ENCODE data around the gene RTF2.

RTF2 gene

GRCh38 chr20:56429502-56429901 lies 38.9 kb upstream of the RTF2 start:
- Mint-ChIP-seq H3K9me3 (peaks cover 0 to 2% of the 10 kb centered on the region in 2 donors), H3K27me3 (peaks cover 22 to 33% of the 10 kb centered on the region in 2 donors), H3K4me1 (peaks cover 17 to 31% of the 10 kb centered on the region in 2 donors), H3K4me3 (peak overlapping the region; percentile 34 to 49), H3K27ac (peak overlapping the region; percentile 28), H3K36me3 (no peaks in the 10 kb centered on the region)
- DNase-seq (no peak), ATAC-seq (replicated peaks) (peak; percentile 34 to 58)

DNA sequence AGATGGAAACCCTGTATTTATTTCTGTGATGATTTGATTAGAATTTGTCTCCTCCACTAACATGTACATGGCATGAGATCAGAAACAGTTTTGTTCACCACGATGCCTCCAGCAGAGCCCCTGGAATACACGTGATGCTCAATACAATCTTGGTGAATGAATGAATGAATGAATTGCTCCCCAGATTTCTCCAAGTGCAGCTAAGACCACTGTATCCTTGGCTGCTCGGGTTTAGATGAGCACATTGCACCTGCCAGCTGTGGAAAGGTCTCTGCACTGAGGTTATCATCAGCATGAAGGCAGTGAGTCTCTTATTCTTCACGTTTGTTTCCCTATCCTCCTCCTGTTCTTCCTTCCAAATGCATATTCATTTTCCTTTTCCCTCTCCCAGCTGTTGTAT lies 38.5 kb upstream of the RTF2 start:
- peak overlapping the region; percentile 34 to 49 for H3K4me3 Mint-ChIP-seq
- peaks cover 22 to 33% of the 10 kb centered on the region in 2 donors for H3K27me3 Mint-ChIP-seq
- peak in 1 of 2 donors; percentile 12 for ATAC-seq (replicated peaks)
- H3K36me3 Mint-ChIP-seq: peaks cover 0 to 2% of the 10 kb centered on the region in 2 donors
- H3K4me1 Mint-ChIP-seq: peaks cover 16 to 31% of the 10 kb centered on the region in 2 donors
- DNase-seq: no peak
- peaks cover 1 to 2% of the 10 kb centered on the region in 2 donors for H3K9me3 Mint-ChIP-seq
- H3K27ac Mint-ChIP-seq: peak overlapping the region; percentile 54

- H3K36me3 Mint-ChIP-seq: peaks cover 0 to 3% of the 10 kb centered on the region in 2 donors
- ATAC-seq (replicated peaks) (no peak), DNase-seq (no peak)
- peak overlapping the region; percentile 54 for H3K27ac Mint-ChIP-seq
- H3K27me3 Mint-ChIP-seq: peaks cover 22 to 33% of the 10 kb centered on the region in 2 donors
- H3K4me3 Mint-ChIP-seq: no peak overlapping the region
- peaks cover 18 to 31% of the 10 kb centered on the region in 2 donors for H3K4me1 Mint-ChIP-seq
- peaks cover 2 to 3% of the 10 kb centered on the region in 2 donors for H3K9me3 Mint-ChIP-seq
Observed at GRCh38 chr20:56430461-56430860, 38.0 kb upstream of the RTF2 start.

GRCh38 chr20:56430957-56431356 lies 37.5 kb upstream of the RTF2 start:
- peaks cover 0 to 3% of the 10 kb centered on the region in 2 donors for H3K36me3 Mint-ChIP-seq
- ATAC-seq (replicated peaks): no peak
- peaks cover 18 to 31% of the 10 kb centered on the region in 2 donors for H3K4me1 Mint-ChIP-seq
- H3K4me3 Mint-ChIP-seq: no peak overlapping the region
- H3K27ac Mint-ChIP-seq: no peak overlapping the region
- peaks cover 2 to 3% of the 10 kb centered on the region in 2 donors for H3K9me3 Mint-ChIP-seq
- no peak for DNase-seq
- peaks cover 20 to 30% of the 10 kb centered on the region in 2 donors for H3K27me3 Mint-ChIP-seq

DNA sequence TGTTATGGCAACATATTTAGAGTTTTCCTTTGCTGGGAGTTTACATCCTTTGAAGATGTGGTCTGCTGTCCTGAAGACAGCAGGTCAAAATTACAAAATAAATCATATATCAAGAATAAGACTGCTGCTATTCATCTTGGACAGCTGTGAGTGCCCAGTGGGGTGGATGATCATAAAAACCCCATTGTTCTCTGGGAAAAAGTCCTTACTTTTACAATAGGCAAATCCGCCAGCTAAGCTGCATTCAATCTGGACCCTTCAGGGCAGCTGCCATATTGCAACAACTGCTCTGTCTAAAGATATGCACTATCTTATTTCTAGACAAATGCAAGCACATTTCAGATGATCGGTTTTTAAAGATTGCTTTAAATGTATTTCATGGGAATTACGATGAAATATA lies 37.0 kb upstream of the RTF2 start:
- DNase-seq (no peak), ATAC-seq (replicated peaks) (no peak)
- Mint-ChIP-seq H3K4me3 (no peak overlapping the region), H3K4me1 (peaks cover 18 to 31% of the 10 kb centered on the region in 2 donors), H3K36me3 (peaks cover 0 to 3% of the 10 kb centered on the region in 2 donors), H3K9me3 (peaks cover 2 to 3% of the 10 kb centered on the region in 2 donors), H3K27me3 (peaks cover 18 to 25% of the 10 kb centered on the region in 2 donors), H3K27ac (no peak overlapping the region)

DNA sequence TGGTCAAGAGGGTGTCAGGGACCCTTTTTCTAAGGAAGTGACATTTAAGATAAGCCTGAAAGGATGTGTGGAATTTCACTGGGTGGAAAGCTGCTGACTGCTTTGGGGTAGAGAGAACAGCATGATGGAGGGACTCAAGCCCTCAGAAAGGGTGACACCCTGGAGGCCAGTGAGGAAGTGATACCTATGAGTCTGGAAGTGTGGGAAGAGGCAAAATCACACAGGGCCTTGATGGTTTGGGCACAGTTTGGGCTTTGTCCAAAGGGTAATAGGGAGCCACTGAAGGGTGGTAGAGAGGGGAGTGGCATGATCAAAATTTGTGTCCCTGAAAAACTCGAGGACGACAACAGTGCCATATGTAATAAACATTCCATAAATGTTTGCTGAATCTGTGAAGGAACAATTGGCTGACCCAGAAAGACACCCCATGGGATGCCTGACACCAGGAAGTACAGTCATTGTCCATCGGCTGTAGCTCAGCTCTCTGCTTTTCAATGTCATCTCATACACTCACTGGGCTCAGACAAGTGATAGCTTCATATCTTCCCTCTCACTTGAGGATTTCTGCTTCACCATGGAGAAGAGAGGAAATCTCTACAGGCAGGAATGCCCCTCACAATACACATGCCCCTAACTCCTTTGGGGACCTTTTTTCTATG lies 35.1 kb upstream of the RTF2 start:
- Mint-ChIP-seq H3K4me1 (peaks cover 16 to 24% of the 10 kb centered on the region in 2 donors), H3K27ac (no peak overlapping the region), H3K36me3 (peaks cover 0 to 3% of the 10 kb centered on the region in 2 donors), H3K9me3 (peaks cover 2 to 3% of the 10 kb centered on the region in 2 donors), H3K4me3 (no peak overlapping the region), H3K27me3 (peaks cover 15 to 18% of the 10 kb centered on the region in 2 donors)
- ATAC-seq (replicated peaks): no peak
- no peak for DNase-seq

DNA sequence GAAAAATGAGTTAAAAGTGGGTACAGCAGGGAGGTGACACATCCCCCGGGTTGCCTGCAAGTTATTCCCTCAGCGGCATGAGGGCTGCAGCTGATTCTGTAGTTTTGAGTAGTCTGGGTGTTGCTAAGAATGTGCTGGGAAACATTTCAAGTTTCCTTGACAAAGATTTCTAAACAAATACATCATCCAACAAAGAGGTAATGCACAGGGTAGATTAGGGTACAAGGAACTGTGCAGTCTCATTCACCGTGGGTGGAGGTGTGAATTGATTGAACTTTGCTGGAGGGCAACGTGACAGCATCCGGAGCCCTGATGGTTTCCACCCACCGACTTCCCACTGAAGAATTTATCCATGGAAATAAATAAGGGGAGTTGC lies 34.6 kb upstream of the RTF2 start:
- peaks cover 0 to 3% of the 10 kb centered on the region in 2 donors for H3K36me3 Mint-ChIP-seq
- H3K4me3 Mint-ChIP-seq: no peak overlapping the region
- ATAC-seq (replicated peaks): no peak

DNA sequence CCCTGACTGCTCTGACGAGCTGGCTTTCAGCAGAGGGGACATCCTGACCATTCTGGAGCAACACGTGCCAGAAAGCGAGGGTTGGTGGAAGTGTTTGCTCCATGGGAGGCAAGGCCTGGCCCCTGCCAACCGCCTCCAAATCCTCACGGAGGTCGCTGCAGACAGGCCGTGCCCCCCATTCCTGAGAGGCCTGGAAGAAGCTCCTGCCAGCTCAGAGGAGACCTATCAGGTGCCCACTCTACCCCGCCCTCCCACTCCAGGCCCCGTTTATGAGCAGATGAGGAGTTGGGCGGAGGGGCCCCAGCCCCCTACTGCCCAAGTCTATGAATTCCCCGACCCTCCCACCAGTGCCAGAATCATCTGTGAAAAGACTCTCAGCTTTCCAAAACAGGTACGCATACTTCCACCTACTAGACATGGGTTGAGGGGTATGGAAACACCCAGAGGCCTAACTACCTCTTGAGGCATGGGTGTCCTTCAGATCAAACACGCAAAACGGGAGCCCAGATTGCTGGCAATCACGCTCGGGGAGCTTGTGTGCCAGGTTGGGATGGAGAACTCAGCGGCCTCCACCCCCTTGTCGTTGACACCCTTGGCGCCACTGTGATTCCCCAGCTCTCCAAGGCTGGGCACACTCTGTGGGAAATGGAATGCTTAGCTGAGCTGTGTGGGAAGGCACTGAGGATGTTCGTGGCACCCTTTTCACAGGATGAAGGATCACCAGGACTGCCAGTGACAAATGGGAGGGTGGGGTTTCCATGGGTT lies 31.0 kb upstream of the RTF2 start:
- peaks cover 0 to 3% of the 10 kb centered on the region in 2 donors for H3K9me3 Mint-ChIP-seq
- no peak overlapping the region for H3K4me3 Mint-ChIP-seq
- DNase-seq (no peak), ATAC-seq (replicated peaks) (no peak)
- no peak overlapping the region for H3K27ac Mint-ChIP-seq
- peaks cover 16 to 21% of the 10 kb centered on the region in 2 donors for H3K4me1 Mint-ChIP-seq
- no peaks in the 10 kb centered on the region for H3K27me3 Mint-ChIP-seq
- peaks cover 0 to 3% of the 10 kb centered on the region in 2 donors for H3K36me3 Mint-ChIP-seq

More for the DNA sequence above, 34.6 kb upstream of the RTF2 start:
- peaks cover 2 to 3% of the 10 kb centered on the region in 2 donors for H3K9me3 Mint-ChIP-seq
- no peak for DNase-seq
- no peak overlapping the region for H3K27ac Mint-ChIP-seq
- peaks cover 14 to 18% of the 10 kb centered on the region in 2 donors for H3K27me3 Mint-ChIP-seq
- H3K4me1 Mint-ChIP-seq: peaks cover 16 to 19% of the 10 kb centered on the region in 2 donors

- H3K27ac Mint-ChIP-seq: no peak overlapping the region
- no peak for DNase-seq
- no peak for ATAC-seq (replicated peaks)
- peaks cover 0 to 7% of the 10 kb centered on the region in 2 donors for H3K36me3 Mint-ChIP-seq
- peaks cover 0 to 4% of the 10 kb centered on the region in 2 donors for H3K27me3 Mint-ChIP-seq
- H3K4me1 Mint-ChIP-seq: peaks cover 18 to 25% of the 10 kb centered on the region in 2 donors
- H3K9me3 Mint-ChIP-seq: peaks cover 0 to 3% of the 10 kb centered on the region in 2 donors
- H3K4me3 Mint-ChIP-seq: no peak overlapping the region
Observed at GRCh38 chr20:56438284-56438683, 30.1 kb upstream of the RTF2 start.

DNA sequence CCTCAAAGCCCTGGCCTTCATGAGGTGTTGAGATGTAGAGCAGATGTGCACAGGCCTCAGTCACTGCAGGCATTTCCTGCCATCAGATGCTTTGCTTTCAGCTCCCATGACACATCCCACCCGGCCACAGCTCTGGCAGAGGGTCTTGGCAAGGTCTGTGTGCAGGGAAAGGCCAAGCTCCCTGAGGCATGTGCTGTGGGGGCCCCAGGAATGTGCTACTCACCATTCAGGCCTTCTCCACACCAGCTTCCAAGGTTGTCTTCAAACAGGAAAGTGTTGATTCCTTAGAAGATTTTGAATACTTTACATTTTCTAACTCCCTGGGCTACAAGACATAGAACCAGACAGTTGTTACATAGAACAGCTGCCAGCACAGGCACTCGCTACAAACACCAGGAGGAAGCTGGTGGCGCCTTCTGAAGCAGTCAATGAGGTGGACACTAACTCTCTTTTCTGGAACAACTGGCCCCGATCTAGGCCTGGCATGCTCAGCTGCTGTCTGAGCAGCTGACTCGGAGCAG lies 28.6 kb upstream of the RTF2 start:
- Mint-ChIP-seq H3K4me3 (no peak overlapping the region), H3K4me1 (peaks cover 18 to 23% of the 10 kb centered on the region in 2 donors), H3K27ac (peak overlapping the region; percentile 27), H3K36me3 (peaks cover 0 to 7% of the 10 kb centered on the region in 2 donors), H3K9me3 (peaks cover 0 to 3% of the 10 kb centered on the region in 2 donors), H3K27me3 (peaks cover 0 to 4% of the 10 kb centered on the region in 2 donors)
- ATAC-seq (replicated peaks) (peak; percentile 23 to 28), DNase-seq (no peak)

DNA sequence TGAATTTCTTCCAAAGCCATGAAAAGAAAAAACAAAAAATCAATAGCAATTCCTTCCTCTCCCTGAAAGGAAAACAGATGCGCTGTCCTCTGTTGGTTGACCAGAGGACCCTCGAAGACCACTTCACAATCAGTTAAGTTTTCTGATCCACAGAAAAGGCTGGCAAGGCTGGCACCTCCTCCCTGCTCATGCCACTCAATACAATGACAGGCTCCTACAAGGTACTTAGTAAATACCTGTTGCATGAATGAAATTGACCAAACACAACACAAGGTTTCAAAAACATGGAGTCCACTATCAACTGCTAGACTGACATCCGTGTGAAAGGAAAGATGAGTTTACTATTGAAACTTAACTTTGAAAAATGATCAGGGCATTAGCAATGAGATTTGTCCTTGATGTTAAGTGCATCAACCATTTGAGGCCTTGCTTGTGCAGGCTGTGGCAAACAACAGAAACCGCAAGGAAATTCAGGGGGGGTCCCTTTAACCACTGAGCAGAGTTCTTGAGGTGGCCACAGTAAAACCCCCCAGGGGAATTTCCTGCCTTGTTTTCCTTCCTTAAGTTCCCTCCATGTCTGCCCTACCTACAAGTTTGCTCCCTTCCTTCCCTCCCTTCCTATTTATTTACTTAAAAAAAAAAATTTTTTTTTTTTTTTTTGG lies 27.9 kb upstream of the RTF2 start:
- H3K27me3 Mint-ChIP-seq: peaks cover 0 to 8% of the 10 kb centered on the region in 2 donors
- H3K9me3 Mint-ChIP-seq: no peaks in the 10 kb centered on the region
- ATAC-seq (replicated peaks) (peak; percentile 85 to 90), DNase-seq (peak; percentile 27)
- H3K4me3 Mint-ChIP-seq: no peak overlapping the region
- H3K36me3 Mint-ChIP-seq: peaks cover 0 to 4% of the 10 kb centered on the region in 2 donors
- H3K27ac Mint-ChIP-seq: no peak overlapping the region
- peaks cover 16 to 23% of the 10 kb centered on the region in 2 donors for H3K4me1 Mint-ChIP-seq

GRCh38 chr20:56442389-56443365 lies 25.8 kb upstream of the RTF2 start:
- Mint-ChIP-seq H3K36me3 (peaks cover 0 to 4% of the 10 kb centered on the region in 2 donors), H3K9me3 (no peaks in the 10 kb centered on the region), H3K27me3 (peaks cover 0 to 8% of the 10 kb centered on the region in 2 donors), H3K27ac (peak overlapping the region; percentile 33), H3K4me1 (peaks cover 16 to 23% of the 10 kb centered on the region in 2 donors), H3K4me3 (no peak overlapping the region)
- ATAC-seq (replicated peaks): peak; percentile 29 to 36
- no peak for DNase-seq

All from stimulated activated naive B cell treated with anti-CD40 and anti-IgM and Interleukin-4, amounts not matched to agents 10 μg/mL and 1 μg/mL and 100 μg/mL, for 72 hours (primary cell).